OCI-LY7 (cell line): ENCODE results near the gene RAB2B.

ENCODE experiments used
- EZH2phosphoT487 ChIP-seq: fragments of 200-600 bp; sonication (generic); IDR thresholded peaks from 2 replicates; pipeline ENCODE4 v1.6.1; 2018; ENCODE audit warnings: low read depth, borderline replicate concordance, mild to moderate bottlenecking, mixed run types, antibody characterized with exemption, low read length, moderate library complexity, mixed read lengths
- TF ChIP-seq, protein P1 (sequence below): fragments of 200-600 bp; sonication (generic); conservative IDR thresholded peaks from 2 replicates; pipeline ENCODE4 v1.5.1; 2014; ENCODE audit warnings: mild to moderate bottlenecking, antibody characterized with exemption, low read length, moderate library complexity, mixed read lengths

DNA sequence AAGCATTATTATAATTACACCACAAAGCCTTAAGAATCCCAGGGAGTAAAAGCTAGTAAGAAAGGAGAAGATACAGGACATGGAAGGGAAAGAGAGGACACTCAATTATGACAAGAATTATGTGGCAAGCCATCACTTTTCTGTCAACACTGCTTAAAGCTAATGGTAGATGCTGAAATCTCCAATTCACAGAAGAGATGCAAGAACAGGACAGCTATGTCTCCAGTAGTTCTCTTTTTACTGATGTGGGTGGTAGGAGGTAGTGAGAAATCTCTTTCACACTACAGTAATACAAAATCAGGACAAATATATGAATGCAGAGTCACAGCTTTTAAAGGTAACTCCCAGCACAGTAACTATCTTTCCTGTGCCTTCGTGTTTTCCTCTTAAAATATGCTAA lies 50.1 kb downstream of the RAB2B start:
- TF ChIP-seq, protein P1, sequence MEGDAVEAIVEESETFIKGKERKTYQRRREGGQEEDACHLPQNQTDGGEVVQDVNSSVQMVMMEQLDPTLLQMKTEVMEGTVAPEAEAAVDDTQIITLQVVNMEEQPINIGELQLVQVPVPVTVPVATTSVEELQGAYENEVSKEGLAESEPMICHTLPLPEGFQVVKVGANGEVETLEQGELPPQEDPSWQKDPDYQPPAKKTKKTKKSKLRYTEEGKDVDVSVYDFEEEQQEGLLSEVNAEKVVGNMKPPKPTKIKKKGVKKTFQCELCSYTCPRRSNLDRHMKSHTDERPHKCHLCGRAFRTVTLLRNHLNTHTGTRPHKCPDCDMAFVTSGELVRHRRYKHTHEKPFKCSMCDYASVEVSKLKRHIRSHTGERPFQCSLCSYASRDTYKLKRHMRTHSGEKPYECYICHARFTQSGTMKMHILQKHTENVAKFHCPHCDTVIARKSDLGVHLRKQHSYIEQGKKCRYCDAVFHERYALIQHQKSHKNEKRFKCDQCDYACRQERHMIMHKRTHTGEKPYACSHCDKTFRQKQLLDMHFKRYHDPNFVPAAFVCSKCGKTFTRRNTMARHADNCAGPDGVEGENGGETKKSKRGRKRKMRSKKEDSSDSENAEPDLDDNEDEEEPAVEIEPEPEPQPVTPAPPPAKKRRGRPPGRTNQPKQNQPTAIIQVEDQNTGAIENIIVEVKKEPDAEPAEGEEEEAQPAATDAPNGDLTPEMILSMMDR: no peak
- TF ChIP-seq EZH2phosphoT487: no peak
